Endothelial cell of umbilical vein (primary cell): ENCODE measurements around the gene MYO1E. TPM values are rescaled to one million over a fixed set of nuclear protein-coding genes. Genes with fewer than 3 reads are reported as not detected.

Experiments used
- BruUV-seq: library from RNA; stranded (reverse); fragments of 400-500 nt; replicated peaks from 2 replicates; lab custom pipeline; 2021; lab: Mats Ljungman, UMichigan
- CTCF ChIA-PET: fragments of 300-600, 350-600 bp; sonication (Branson Sonifier 250); formaldehyde crosslinking; loops from one replicate; lab custom pipeline; 2021; ENCODE audit warnings: antibody characterized with exemption, inconsistent platforms; lab: Charles Lee
- POLR2A ChIA-PET: fragments of 300-600, 350-600 bp; sonication (Branson Sonifier 250); formaldehyde crosslinking; loops from one replicate; lab custom pipeline; 2021; ENCODE audit warnings: antibody characterized with exemption, inconsistent platforms; lab: Charles Lee
- DNase-seq: peaks from one replicate; pipeline ENCODE4 v3.0.0-alpha.2; 2011; ENCODE audit warnings: low read depth, low spot score
- FAIRE-seq: peaks from 2 replicates; lab custom pipeline; 2011; peaks lifted over from hg19 to GRCh38; lab: Jason Lieb, UNC
- H2AFZ ChIP-seq: 2 replicates; pipeline ENCODE4 v1.6.0; 2012; ENCODE audit warnings: low read depth, low read length, control low read depth, inconsistent platforms
- H3K27ac ChIP-seq: 2 replicates; pipeline ENCODE4 v1.5.1; 2011; ENCODE audit warnings: low read depth, mild to moderate bottlenecking, control low read depth, low read length, moderate library complexity; ENCODE audit not compliant: insufficient read depth
- H3K27me3 ChIP-seq, 2 experiments: 2 replicates each; pipeline versions ENCODE4 v1.6.0 to v1.6.1; 2011; ENCODE audit warnings: low read length in 2 of 2, mixed read lengths in 1 of 2; ENCODE audit not compliant: control insufficient read depth in 2 of 2, insufficient read depth in 2 of 2
- H3K36me3 ChIP-seq, 2 experiments: 2 replicates in 1 of 2; 3 replicates in 1 of 2; pipeline ENCODE4 v1.5.1; 2011; ENCODE audit warnings: low read length in 2 of 2, mild to moderate bottlenecking in 1 of 2, moderate library complexity in 1 of 2; ENCODE audit not compliant: control insufficient read depth in 2 of 2, insufficient read depth in 2 of 2; ENCODE audit errors: extremely low read depth in 1 of 2
- H3K4me1 ChIP-seq: 3 replicates; pipeline ENCODE4 v1.5.1; 2011; ENCODE audit warnings: mild to moderate bottlenecking, low read length; ENCODE audit not compliant: control insufficient read depth, insufficient read depth; ENCODE audit errors: extremely low read depth
- H3K4me2 ChIP-seq: 2 replicates; pipeline ENCODE4 v1.6.1; 2011; ENCODE audit warnings: low read length, control low read depth, mixed read lengths; ENCODE audit not compliant: insufficient read depth
- H3K4me3 ChIP-seq, 3 experiments: fragments of 200-600 bp in 1 of 3; sonication (generic), shearing (Covaris generic) in 1 of 3; replicated peaks in 1 of 3; 2 replicates each; pipeline ENCODE4 v1.5.1; 2011 to 2016; ENCODE audit warnings: control low read depth in 3 of 3, low read length in 3 of 3, mild to moderate bottlenecking in 2 of 3, inconsistent platforms in 1 of 3, low read depth in 1 of 3, moderate library complexity in 1 of 3; ENCODE audit not compliant: insufficient read depth in 1 of 3
- H3K79me2 ChIP-seq: 2 replicates; pipeline ENCODE4 v1.6.0; 2012; ENCODE audit warnings: low read length, inconsistent platforms; ENCODE audit not compliant: control insufficient read depth, insufficient read depth
- H3K9ac ChIP-seq: replicated peaks from 2 replicates; pipeline ENCODE3; 2011; ENCODE audit warnings: low read length, control low read depth; ENCODE audit not compliant: insufficient read depth; ENCODE audit errors: extremely low read depth
- H3K9me1 ChIP-seq: replicated peaks from 3 replicates; pipeline ENCODE4 v1.6.0; 2011; ENCODE audit warnings: mild to moderate bottlenecking, low read length; ENCODE audit not compliant: control insufficient read depth, insufficient read depth; ENCODE audit errors: extremely low read depth
- H3K9me3 ChIP-seq: replicated peaks from 2 replicates; pipeline ENCODE4 v1.5.1; 2012; ENCODE audit warnings: low read length, inconsistent platforms; ENCODE audit not compliant: control insufficient read depth, insufficient read depth
- H4K20me1 ChIP-seq: replicated peaks from 2 replicates; pipeline ENCODE3; 2011; ENCODE audit warnings: mild to moderate bottlenecking, low read length; ENCODE audit not compliant: control insufficient read depth, insufficient read depth; ENCODE audit errors: extremely low read depth
- EZH2 ChIP-seq: IDR thresholded peaks from 2 replicates; pipeline ENCODE4 v1.6.1; 2012; ENCODE audit warnings: borderline replicate concordance, low read depth, mild to moderate bottlenecking, moderate library complexity, low read length, inconsistent platforms; ENCODE audit not compliant: severe bottlenecking
- FOS ChIP-seq: IDR thresholded peaks from 2 replicates; pipeline ENCODE4 v1.6.1; 2011; ENCODE audit warnings: mild to moderate bottlenecking, low read length, moderate library complexity, borderline replicate concordance; ENCODE audit not compliant: insufficient read depth
- GATA2 ChIP-seq: IDR thresholded peaks from 2 replicates; pipeline ENCODE4 v1.7.0; 2011; ENCODE audit warnings: low read depth, mild to moderate bottlenecking, moderate library complexity, mixed read lengths, low read length; ENCODE audit not compliant: insufficient read length, insufficient read depth
- JUN ChIP-seq: IDR thresholded peaks from 2 replicates; pipeline ENCODE4 v1.6.1; 2011; ENCODE audit warnings: borderline replicate concordance, low read depth; ENCODE audit not compliant: insufficient read length, insufficient read depth
- MAX ChIP-seq: IDR thresholded peaks from 2 replicates; pipeline ENCODE4 v1.6.1; 2011; ENCODE audit not compliant: insufficient read depth, insufficient read length
- MYC ChIP-seq: IDR thresholded peaks from one replicate; pipeline ENCODE4 v1.6.1; 2011; ENCODE audit warnings: mild to moderate bottlenecking, low read depth, low read length
- POLR2A ChIP-seq: IDR thresholded peaks from 2 replicates; pipeline ENCODE4 v1.6.1; 2012; ENCODE audit warnings: low read depth, mild to moderate bottlenecking, control low read depth, low read length
- POLR2AphosphoS5 ChIP-seq: IDR thresholded peaks from 2 replicates; pipeline ENCODE4 v1.6.1; 2012; ENCODE audit warnings: low read depth, mild to moderate bottlenecking, control low read depth, low read length, moderate library complexity; ENCODE audit not compliant: insufficient read depth
- dilution Hi-C: fragments of 300-500 bp; cut with MboI; formaldehyde crosslinking; loops from one replicate; pipeline ENCODE4 v1.15.0; 2019; ENCODE audit warnings: low sequenced_read_pairs; ENCODE audit not compliant: extremely low pct_ligation_motif_present
- intact Hi-C: fragments of 100-400 bp; cut with micrococcal nuclease; formaldehyde crosslinking; loops from one replicate; pipeline ENCODE4 v1.10.0; 2022
- polyA plus RNA-seq, 4 experiments: library from polyadenylated mRNA; depleted of rRNA in 3 of 4; stranded (reverse) in 3 of 4; unstranded in 1 of 4; fragments of >200 nt; gene quantifications; 2 replicates each; pipeline versions ENCODE4 v1.2.1 to v1.2.3, GENCODE V29; 2011 to 2012; ENCODE audit warnings: missing spikeins in 1 of 4
- total RNA-seq: library from RNA; stranded (reverse); gene quantifications from 2 replicates; pipeline ENCODE4 v1.2.3, GENCODE V29; 2021

MYO1E gene
- total and polyA plus RNA-seq, 2 donors (not counting 3 experiments of a cell fraction or from before 2014, with no cell fraction given), result 31.6 to 218 TPM

- dilution Hi-C loops (no loop called here), intact Hi-C loops (no loop called here)
- Histone ChIP-seq H3K4me1 (no peaks in the 10 kb centered on the region), H3K9me1 (no peaks in the 10 kb centered on the region), H3K27me3 (no peaks in the 10 kb centered on the region), H2AFZ (no peak overlapping the region), H3K9me3 (no peaks in the 10 kb centered on the region), H4K20me1 (no peaks in the 10 kb centered on the region), H3K27ac (no peak overlapping the region), H3K4me3 (no peak overlapping the region), H3K4me2 (no peak overlapping the region), H3K79me2 (no peaks in the 10 kb centered on the region), H3K9ac (no peak overlapping the region), H3K36me3 (peaks cover 10 to 38% of the 10 kb centered on the region in 2 experiments)
- FAIRE-seq (no peak), DNase-seq (no peak)
- BruUV-seq, result no TSS peak
- CTCF ChIA-PET, result interaction anchor here (1.0 to 2.0 kb wide), 2 partner anchors 173 to 264 kb away, joined by 3 to 5 read pairs; no protein-coding TSS in a partner anchor
- POLR2A ChIA-PET, result no interaction called here
- TF ChIP-seq JUN (no peak), GATA2 (no peak), POLR2A (no peak), POLR2AphosphoS5 (no peak), MYC (no peak), EZH2 (no peak), FOS (no peak), MAX (no peak)
These were observed 219.2 kb downstream of the MYO1E start for GRCh38 chr15:59153466-59153865.
